GM23248 (cell line): ENCODE measurements around the gene POFUT2.

Source experiments
- EZH2 ChIP-seq: fragments of 200-600 bp; sonication (generic); IDR thresholded peaks from 2 replicates; pipeline ENCODE4 v1.6.1; 2018; ENCODE audit warnings: antibody characterized with exemption, mild to moderate bottlenecking; ENCODE audit not compliant: insufficient read depth, poor library complexity, severe bottlenecking
- EZH2phosphoT487 ChIP-seq: fragments of 200-600 bp; sonication (generic); IDR thresholded peaks from 2 replicates; pipeline ENCODE4 v1.6.1; 2018; ENCODE audit warnings: antibody characterized with exemption, moderate library complexity, mild to moderate bottlenecking, low read depth; ENCODE audit not compliant: insufficient read depth

DNA sequence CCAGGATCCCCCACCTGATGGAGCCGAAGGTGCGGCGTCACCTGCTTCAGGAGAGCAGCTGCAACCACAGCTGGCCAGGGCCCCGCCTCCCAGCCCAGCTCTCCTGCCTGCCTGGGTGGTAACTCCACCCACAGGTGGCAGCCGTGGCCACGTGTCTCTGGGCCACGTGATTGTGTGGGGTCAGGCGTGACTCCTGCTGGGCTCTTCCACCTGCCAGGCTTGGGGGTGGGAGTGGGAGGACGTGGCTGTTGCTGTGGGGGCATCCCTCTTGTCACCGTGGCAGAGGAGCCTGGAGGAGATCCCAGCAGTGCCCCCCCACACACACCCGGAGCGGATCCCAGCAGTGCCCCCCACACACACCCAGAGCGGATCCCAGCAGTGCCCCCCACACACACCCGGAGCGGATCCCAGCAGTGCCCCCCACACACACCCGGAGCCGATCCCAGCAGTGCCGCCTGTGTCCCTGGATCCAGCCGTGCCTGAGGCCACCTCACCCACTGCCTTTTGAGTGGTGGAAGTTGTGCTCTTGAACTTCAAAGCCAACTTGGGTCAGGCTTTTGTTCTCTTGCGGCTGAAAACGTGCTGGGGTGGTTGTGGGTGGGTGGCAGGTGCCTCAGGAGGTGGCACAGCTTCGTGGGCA, 32.2 kb downstream of the POFUT2 start:
- TF ChIP-seq EZH2: no peak
- no peak for TF ChIP-seq EZH2phosphoT487
